K562 (cell line): Measurements from ENCODE around the gene ASRGL1. TPM values are rescaled to one million over a fixed set of nuclear protein-coding genes. Genes with fewer than 3 reads are reported as not detected.

Experiments
- ATAC-seq: fragments of 200-7000 bp; cut with Tn5 transposase; 3 replicates; pipeline ENCODE4 v1.9.1; 2020; ENCODE audit warnings: moderate library complexity
- BruUV-seq: library from RNA; stranded (reverse); fragments of 400-500 nt; replicated peaks from 2 replicates; lab custom pipeline; 2021; lab: Mats Ljungman, UMichigan
- CTCF ChIA-PET: fragments of 300-600 bp; formaldehyde crosslinking; extraction: SDS; loops from one replicate; lab custom pipeline; 2021; ENCODE audit warnings: low intra/inter-chr PET ratio; lab: Yijun Ruan, JAX
- POLR2A ChIA-PET: fragments of 300-600, 350-650 bp; sonication (Branson Sonifier 250); formaldehyde crosslinking; extraction: SDS; loops from one replicate; lab custom pipeline; 2021; ENCODE audit warnings: antibody characterized with exemption, inconsistent platforms; lab: Yijun Ruan, JAX
- DNase-seq, 4 experiments: peaks; one replicate each; pipeline versions ENCODE4 v3.0.0 to v3.0.0-alpha.2; 2011 to 2018; ENCODE audit warnings: low spot score in 3 of 4, mixed read lengths in 3 of 4; ENCODE audit errors: extremely low read depth in 1 of 4
- FAIRE-seq: peaks from 2 replicates; lab custom pipeline; 2011; peaks lifted over from hg19 to GRCh38; lab: Jason Lieb, UNC
- H2AFZ ChIP-seq: 2 replicates; pipeline ENCODE4 v1.6.0; 2011; ENCODE audit warnings: low read depth, low read length, control low read depth, inconsistent platforms
- H3K27ac ChIP-seq: fragments of 200-600 bp; 3 replicates; pipeline ENCODE4 v1.8.0; 2011; ENCODE audit warnings: low read depth, mild to moderate bottlenecking, control low read depth, inconsistent platforms, low read length, moderate library complexity, mixed read lengths; ENCODE audit errors: extremely low read depth
- H3K27me3 ChIP-seq, 2 experiments: fragments of 300-600 bp in 1 of 2; 2 replicates in 1 of 2; 3 replicates in 1 of 2; pipeline versions ENCODE4 v1.6.0 to v1.8.0; 2011; ENCODE audit warnings: inconsistent platforms in 2 of 2, low read length in 2 of 2, mild to moderate bottlenecking in 1 of 2, mixed read lengths in 1 of 2, moderate library complexity in 1 of 2; ENCODE audit not compliant: control insufficient read depth in 2 of 2, insufficient read depth in 2 of 2
- H3K36me3 ChIP-seq: fragments of 300-600 bp; 3 replicates; pipeline ENCODE4 v1.8.0; 2011; ENCODE audit warnings: mild to moderate bottlenecking, low read length, inconsistent platforms; ENCODE audit not compliant: control insufficient read depth, insufficient read depth
- H3K4me1 ChIP-seq, 2 experiments: fragments of 200-600 bp in 1 of 2; replicated peaks in 1 of 2; 2 replicates in 1 of 2; 3 replicates in 1 of 2; pipeline versions ENCODE4 v1.5.1 to v1.8.0; 2011; ENCODE audit warnings: inconsistent platforms in 2 of 2, low read length in 2 of 2, mild to moderate bottlenecking in 1 of 2, mixed read lengths in 1 of 2, moderate library complexity in 1 of 2; ENCODE audit not compliant: control insufficient read depth in 2 of 2, insufficient read depth in 2 of 2
- H3K4me2 ChIP-seq: 2 replicates; pipeline ENCODE4 v1.6.1; 2011; ENCODE audit warnings: low read length, control low read depth, inconsistent platforms, mixed read lengths; ENCODE audit not compliant: insufficient read depth
- H3K4me3 ChIP-seq: fragments of 200-600 bp; sonication (generic), shearing (Covaris generic); 2 replicates; pipeline ENCODE4 v1.5.1; 2016; ENCODE audit warnings: control low read depth, inconsistent platforms
- H3K79me2 ChIP-seq: fragments of 200-600 bp; 3 replicates; pipeline ENCODE4 v1.8.0; 2011; ENCODE audit warnings: low read length, inconsistent platforms; ENCODE audit not compliant: control insufficient read depth, insufficient read depth
- H3K9ac ChIP-seq, 2 experiments: 2 replicates each; pipeline versions ENCODE4 v1.6.0 to v1.6.1; 2011; ENCODE audit warnings: low read depth in 2 of 2, low read length in 2 of 2, control low read depth in 1 of 2, inconsistent platforms in 1 of 2, mild to moderate bottlenecking in 1 of 2, mixed read lengths in 1 of 2; ENCODE audit not compliant: insufficient read depth in 1 of 2
- H3K9me1 ChIP-seq: one replicate; pipeline ENCODE4 v1.6.0; 2011; ENCODE audit warnings: inconsistent platforms, mild to moderate bottlenecking, low read length, moderate library complexity; ENCODE audit not compliant: control insufficient read depth, insufficient read depth
- H3K9me3 ChIP-seq: replicated peaks from 2 replicates; pipeline ENCODE4 v1.5.1; 2011; ENCODE audit warnings: low read depth, low read length, inconsistent platforms; ENCODE audit not compliant: control insufficient read depth, insufficient read depth
- H4K20me1 ChIP-seq: replicated peaks from 2 replicates; pipeline ENCODE4 v1.6.1; 2011; ENCODE audit warnings: low read length, inconsistent platforms, mixed read lengths; ENCODE audit not compliant: control insufficient read depth, insufficient read depth
- ESRRA ChIP-seq: fragments of 450-650 bp; IDR thresholded peaks from 2 replicates; pipeline ENCODE4 v1.6.1; 2014; ENCODE audit warnings: low read depth, mild to moderate bottlenecking, moderate library complexity, borderline replicate concordance
- GABPB1 ChIP-seq: sonication (generic); formaldehyde crosslinking; IDR thresholded peaks from 2 replicates; pipeline ENCODE4 v1.8.0; 2022; ENCODE audit warnings: mild to moderate bottlenecking, missing genetic modification reagents
- NR2C1 ChIP-seq, 2 experiments: fragments of 450-650 bp; IDR thresholded peaks; 2 replicates each; pipeline ENCODE4 v1.6.1; 2017; ENCODE audit warnings: mild to moderate bottlenecking in 2 of 2, antibody characterized with exemption in 1 of 2, inconsistent platforms in 1 of 2, missing compliant biosample characterization in 1 of 2, missing genetic modification characterization in 1 of 2
- RBM14 ChIP-seq: fragments of 200-400 bp; formaldehyde crosslinking; IDR thresholded peaks from 2 replicates; pipeline ENCODE4 v1.6.1; 2018; ENCODE audit warnings: low read depth, mild to moderate bottlenecking, low read length, moderate library complexity, borderline replicate concordance; ENCODE audit not compliant: insufficient read depth
- SAFB2 ChIP-seq: fragments of 200-400 bp; formaldehyde crosslinking; IDR thresholded peaks from 2 replicates; pipeline ENCODE4 v1.6.1; 2018; ENCODE audit warnings: borderline replicate concordance, low read length, low read depth, moderate library complexity; ENCODE audit not compliant: severe bottlenecking
- SMARCE1 ChIP-seq: fragments of 450-650 bp; IDR thresholded peaks from 2 replicates; pipeline ENCODE4 v1.7.1; 2016; ENCODE audit warnings: mild to moderate bottlenecking
- SRSF3 ChIP-seq: fragments of 200-400 bp; formaldehyde crosslinking; IDR thresholded peaks from 2 replicates; pipeline ENCODE4 v1.6.1; 2016; ENCODE audit warnings: mild to moderate bottlenecking, low read length, moderate library complexity; ENCODE audit not compliant: insufficient read depth
- TSC22D4 ChIP-seq: fragments of 450-650 bp; IDR thresholded peaks from 2 replicates; pipeline ENCODE4 v1.6.1; 2016; ENCODE audit warnings: missing genetic modification characterization, missing biosample characterization, control low read depth
- ZNF146 ChIP-seq: IDR thresholded peaks from one replicate; pipeline ENCODE4 v1.6.1; 2018; ENCODE audit warnings: missing compliant biosample characterization; ENCODE audit not compliant: unreplicated experiment
- WGBS: fragments of 100-300 bp; shearing (Covaris generic); methylation state at CpG from one replicate; pipeline ENCODE4 v1.1.6; 2016; ENCODE audit warnings: low coverage, mixed read lengths; ENCODE audit not compliant: insufficient coverage; ENCODE audit errors: missing lambda C conversion rate; 5-methylcytosine and 5-hydroxymethylcytosine counted together
- in situ Hi-C: fragments of 300-500 bp; cut with MboI; formaldehyde crosslinking; loops from 4 replicates; pipeline ENCODE4 v1.15.0; 2018; ENCODE audit warnings: inconsistent platforms, mixed read lengths
- intact Hi-C: fragments of 100-400 bp; cut with micrococcal nuclease; formaldehyde crosslinking; loops from 2 replicates; pipeline ENCODE4 v1.14.2; 2022
- polyA plus RNA-seq, 8 experiments: library from polyadenylated mRNA; depleted of rRNA in 4 of 8; stranded (reverse) in 5 of 8; unstranded in 3 of 8; fragments of >200 nt; fragmentation: Nextera tagmentation in 2 of 8; fragmentation: Illumina TruSeq in 1 of 8; extraction: Ambion mirVana in 2 of 8; extraction: Trizol in 1 of 8; gene quantifications; 2 replicates each; pipeline versions ENCODE4 v1.2.1 to v1.2.3, GENCODE V29; 2011 to 2014; ENCODE audit warnings: inconsistent platforms in 1 of 8, missing spikeins in 1 of 8
- total RNA-seq, 7 experiments: library from RNA; depleted of rRNA in 6 of 7; stranded (reverse); fragments of >200 nt in 6 of 7; fragmentation: Illumina TruSeq in 2 of 7; extraction: Trizol in 2 of 7; gene quantifications; 2 replicates each; pipeline versions ENCODE4 v1.2.1 to v1.2.3, GENCODE V29; 2011 to 2021; ENCODE audit warnings: low replicate concordance in 1 of 7
- TF ChIP-seq, protein P1 (sequence below): sonication (generic); formaldehyde crosslinking; IDR thresholded peaks from 2 replicates; pipeline ENCODE4 v1.8.0; 2022; ENCODE audit warnings: mild to moderate bottlenecking, missing genetic modification reagents

ASRGL1 gene
- total and polyA plus RNA-seq, 9 of the 15 experiments (the other 6 are each of a cell fraction or from before 2014, with no cell fraction given) = 3.1 to 23.0 (median 11.2) TPM

DNA sequence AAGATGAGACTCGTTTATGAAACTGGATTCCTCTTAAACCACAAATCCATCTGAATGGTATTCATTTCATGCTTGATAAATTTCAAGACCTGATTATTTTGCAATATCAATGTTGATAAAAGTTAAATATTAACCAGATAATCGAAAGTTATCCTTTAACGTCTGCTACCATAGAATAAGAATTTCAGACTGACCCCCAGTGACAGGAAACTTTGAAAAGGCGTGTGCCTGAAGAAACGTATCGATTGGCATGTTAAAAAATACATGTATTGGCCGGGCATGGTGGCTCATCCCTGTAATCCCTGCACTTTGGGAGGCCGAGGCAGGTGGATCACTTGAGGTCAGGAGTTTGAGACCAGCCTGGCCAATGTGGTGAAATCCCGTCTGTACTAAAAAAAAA is 95.4 kb downstream of the ASRGL1 start:
- POLR2A ChIA-PET = no interaction called here
- no peak for FAIRE-seq
- Histone ChIP-seq H3K27ac (no peak overlapping the region), H3K9me3 (no peaks in the 10 kb centered on the region), H3K79me2 (no peaks in the 10 kb centered on the region), H3K9me1 (no peaks in the 10 kb centered on the region), H3K27me3 (no peaks in the 10 kb centered on the region), H3K4me2 (no peak overlapping the region), H3K4me1 (peaks cover 3 to 25% of the 10 kb centered on the region in 2 experiments; a peak in 4 of 5 replicates), H4K20me1 (no peaks in the 10 kb centered on the region), H2AFZ (no peak overlapping the region), H3K4me3 (no peak overlapping the region)
- no TSS peak for BruUV-seq
- CTCF ChIA-PET = no interaction called here
- no peak for ATAC-seq
- DNase-seq = no peak
- TF ChIP-seq TSC22D4 = no peak
- TF ChIP-seq SMARCE1 = 0 out of 2 replicates have a peak, but pooled peaks have one; percentile 0
- TF ChIP-seq ZNF146 (CRISPR knock-in tag) = no peak
- TF ChIP-seq, all 486 proteins: peak for 1
- Histone ChIP-seq H3K36me3 (no peaks in the 10 kb centered on the region), H3K9ac (no peak overlapping the region)
- WGBS = 61% methylated on average over 9 of the region's 9 CpGs
- in situ Hi-C loops = no loop called here
- intact Hi-C loops = no loop called here

DNA sequence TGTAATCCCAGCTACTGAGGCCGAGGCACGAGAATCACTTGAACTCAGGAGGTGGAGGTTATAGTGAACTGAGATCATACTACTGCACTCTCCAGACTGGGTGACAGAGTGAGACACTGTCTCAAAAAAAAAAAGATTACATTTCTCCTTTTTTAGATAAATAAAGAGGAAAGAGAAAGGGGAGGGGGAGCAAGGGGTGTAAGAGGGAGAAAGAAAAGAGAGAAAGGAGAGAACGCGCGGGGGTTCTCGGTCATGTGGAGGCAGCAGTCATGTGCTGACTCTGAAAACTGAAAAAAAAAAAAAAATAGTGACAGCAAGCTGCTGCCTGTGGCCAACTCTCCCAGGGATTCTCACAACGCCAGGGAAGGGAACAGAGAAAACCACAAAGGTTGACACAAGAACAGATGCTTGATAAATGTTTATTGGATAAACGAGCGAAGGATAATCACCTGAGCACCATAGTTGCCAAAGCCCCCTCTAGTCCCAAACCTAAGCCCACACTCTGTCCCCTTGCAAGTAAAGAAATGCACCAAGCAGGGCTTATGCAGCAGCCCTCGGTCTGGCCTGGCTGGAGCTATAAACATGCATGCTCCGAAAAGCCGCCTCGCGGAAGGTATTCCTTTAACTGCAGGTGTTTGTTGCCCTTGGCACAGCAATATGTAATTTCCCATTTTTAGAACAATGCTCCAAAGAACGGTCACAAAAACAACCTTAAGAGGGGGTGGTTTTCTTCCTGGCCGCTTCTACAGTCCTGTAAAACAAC is 96.1 kb downstream of the ASRGL1 start:
- ATAC-seq (no peak), FAIRE-seq (no peak), DNase-seq (no peak)
- no peak overlapping the region for H3K27ac ChIP-seq
- POLR2A ChIA-PET = interaction anchor here (0.5 to 1.7 kb wide), 4 partner anchors 22 to 232 kb away, joined by 3 to 4 read pairs (median 3); no protein-coding TSS in a partner anchor
- intact Hi-C loops (no loop called here), in situ Hi-C loops (no loop called here)
- no peak overlapping the region for H3K4me3 ChIP-seq
- 63% methylated on average over 11 of the region's 16 CpGs for WGBS
- H4K20me1 ChIP-seq = no peaks in the 10 kb centered on the region
- no peaks in the 10 kb centered on the region for H3K79me2 ChIP-seq
- H3K9ac ChIP-seq = no peak overlapping the region
- CTCF ChIA-PET = no interaction called here
- H3K4me1 ChIP-seq = peaks cover 3 to 20% of the 10 kb centered on the region in 2 experiments; a peak in 4 of 5 replicates
- H3K9me1 ChIP-seq = no peaks in the 10 kb centered on the region
- H3K9me3 ChIP-seq = no peaks in the 10 kb centered on the region
- H2AFZ ChIP-seq = peak overlapping the region; percentile 73
- H3K4me2 ChIP-seq = no peak overlapping the region
- BruUV-seq = no TSS peak
- no peaks in the 10 kb centered on the region for H3K27me3 ChIP-seq
- H3K36me3 ChIP-seq = no peaks in the 10 kb centered on the region
- TF ChIP-seq SAFB2 (no peak), RBM14 (no peak), SRSF3 (no peak), GABPB1 (CRISPR knock-in tag) (no peak), NR2C1 (IDR thresholded peaks at IDR 0.05) (no peak), NR2C1 (tag; IDR thresholded peaks at IDR 0.05) (no peak), ESRRA (no peak)
- TF ChIP-seq, protein P1, sequence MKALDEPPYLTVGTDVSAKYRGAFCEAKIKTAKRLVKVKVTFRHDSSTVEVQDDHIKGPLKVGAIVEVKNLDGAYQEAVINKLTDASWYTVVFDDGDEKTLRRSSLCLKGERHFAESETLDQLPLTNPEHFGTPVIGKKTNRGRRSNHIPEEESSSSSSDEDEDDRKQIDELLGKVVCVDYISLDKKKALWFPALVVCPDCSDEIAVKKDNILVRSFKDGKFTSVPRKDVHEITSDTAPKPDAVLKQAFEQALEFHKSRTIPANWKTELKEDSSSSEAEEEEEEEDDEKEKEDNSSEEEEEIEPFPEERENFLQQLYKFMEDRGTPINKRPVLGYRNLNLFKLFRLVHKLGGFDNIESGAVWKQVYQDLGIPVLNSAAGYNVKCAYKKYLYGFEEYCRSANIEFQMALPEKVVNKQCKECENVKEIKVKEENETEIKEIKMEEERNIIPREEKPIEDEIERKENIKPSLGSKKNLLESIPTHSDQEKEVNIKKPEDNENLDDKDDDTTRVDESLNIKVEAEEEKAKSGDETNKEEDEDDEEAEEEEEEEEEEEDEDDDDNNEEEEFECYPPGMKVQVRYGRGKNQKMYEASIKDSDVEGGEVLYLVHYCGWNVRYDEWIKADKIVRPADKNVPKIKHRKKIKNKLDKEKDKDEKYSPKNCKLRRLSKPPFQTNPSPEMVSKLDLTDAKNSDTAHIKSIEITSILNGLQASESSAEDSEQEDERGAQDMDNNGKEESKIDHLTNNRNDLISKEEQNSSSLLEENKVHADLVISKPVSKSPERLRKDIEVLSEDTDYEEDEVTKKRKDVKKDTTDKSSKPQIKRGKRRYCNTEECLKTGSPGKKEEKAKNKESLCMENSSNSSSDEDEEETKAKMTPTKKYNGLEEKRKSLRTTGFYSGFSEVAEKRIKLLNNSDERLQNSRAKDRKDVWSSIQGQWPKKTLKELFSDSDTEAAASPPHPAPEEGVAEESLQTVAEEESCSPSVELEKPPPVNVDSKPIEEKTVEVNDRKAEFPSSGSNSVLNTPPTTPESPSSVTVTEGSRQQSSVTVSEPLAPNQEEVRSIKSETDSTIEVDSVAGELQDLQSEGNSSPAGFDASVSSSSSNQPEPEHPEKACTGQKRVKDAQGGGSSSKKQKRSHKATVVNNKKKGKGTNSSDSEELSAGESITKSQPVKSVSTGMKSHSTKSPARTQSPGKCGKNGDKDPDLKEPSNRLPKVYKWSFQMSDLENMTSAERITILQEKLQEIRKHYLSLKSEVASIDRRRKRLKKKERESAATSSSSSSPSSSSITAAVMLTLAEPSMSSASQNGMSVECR = no peak
